Sigmoid colon (tissue), 4 donors: ENCODE results near the gene IFI44L.
A peak's percentile ranks its signal among the peaks of the same experiment; 100 is the strongest.

Experiments
- CTCF ChIP-seq, 4 experiments: fragments of 450-650 bp in 3 of 4; fragments of 200-600 bp in 1 of 4; IDR thresholded peaks; one replicate each; pipeline ENCODE4 v1.5.1; 2016 to 2019; ENCODE audit warnings: antibody characterized with exemption in 4 of 4, mild to moderate bottlenecking in 3 of 4, moderate library complexity in 2 of 4
- POLR2A ChIP-seq, 2 donors: fragments of 450-650 bp; IDR thresholded peaks; one replicate each; pipeline ENCODE4 v1.6.1; 2016; ENCODE audit warnings: antibody characterized with exemption in 2 of 2, mild to moderate bottlenecking in 2 of 2, moderate library complexity in 2 of 2
- POLR2AphosphoS5 ChIP-seq, 4 donors: sonication (generic); formaldehyde crosslinking; IDR thresholded peaks; one replicate each; pipeline ENCODE4 v1.6.1; 2017; ENCODE audit warnings: antibody characterized with exemption in 4 of 4

- TF ChIP-seq CTCF (IDR thresholded peaks at IDR 0.05), result peak; percentile 53 to 90 (median 76)
- no peak for TF ChIP-seq POLR2A (IDR thresholded peaks at IDR 0.05)
- peak in 1 of 4 donors; percentile 35 for TF ChIP-seq POLR2AphosphoS5 (IDR thresholded peaks at IDR 0.05)
Measured at GRCh38 chr1:78617615-78618026, 2.6 kb upstream of the IFI44L start.
